HEK293 (cell line): ENCODE data around the gene CENPB.

Experiments used
- ZNF843 ChIP-seq: fragments of 450-650 bp; formaldehyde crosslinking; IDR thresholded peaks from 2 replicates; pipeline ENCODE4 v1.5.1; 2016; ENCODE audit warnings: missing biosample characterization, missing genetic modification characterization
- TF ChIP-seq, protein P1 (sequence below): fragments of 450-650 bp; formaldehyde crosslinking; IDR thresholded peaks from 2 replicates; pipeline ENCODE4 v1.5.1; 2016; ENCODE audit warnings: missing biosample characterization, missing genetic modification characterization
- TF ChIP-seq, protein P2 (sequence below): fragments of 450-650 bp; formaldehyde crosslinking; IDR thresholded peaks from 2 replicates; pipeline ENCODE4 v1.5.1; 2016; ENCODE audit warnings: missing biosample characterization, missing genetic modification characterization
- TF ChIP-seq, protein P3 (sequence below): fragments of 450-650 bp; formaldehyde crosslinking; IDR thresholded peaks from 2 replicates; pipeline ENCODE4 v1.5.1; 2016; ENCODE audit warnings: missing biosample characterization, missing genetic modification characterization
- TF ChIP-seq, protein P4 (sequence below): fragments of 450-650 bp; formaldehyde crosslinking; IDR thresholded peaks from 2 replicates; pipeline ENCODE4 v1.5.1; 2016; ENCODE audit warnings: missing biosample characterization, missing genetic modification characterization

GRCh38 chr20:3757268-3757667 lies 29.3 kb downstream of the CENPB start:
- TF ChIP-seq, protein P1, sequence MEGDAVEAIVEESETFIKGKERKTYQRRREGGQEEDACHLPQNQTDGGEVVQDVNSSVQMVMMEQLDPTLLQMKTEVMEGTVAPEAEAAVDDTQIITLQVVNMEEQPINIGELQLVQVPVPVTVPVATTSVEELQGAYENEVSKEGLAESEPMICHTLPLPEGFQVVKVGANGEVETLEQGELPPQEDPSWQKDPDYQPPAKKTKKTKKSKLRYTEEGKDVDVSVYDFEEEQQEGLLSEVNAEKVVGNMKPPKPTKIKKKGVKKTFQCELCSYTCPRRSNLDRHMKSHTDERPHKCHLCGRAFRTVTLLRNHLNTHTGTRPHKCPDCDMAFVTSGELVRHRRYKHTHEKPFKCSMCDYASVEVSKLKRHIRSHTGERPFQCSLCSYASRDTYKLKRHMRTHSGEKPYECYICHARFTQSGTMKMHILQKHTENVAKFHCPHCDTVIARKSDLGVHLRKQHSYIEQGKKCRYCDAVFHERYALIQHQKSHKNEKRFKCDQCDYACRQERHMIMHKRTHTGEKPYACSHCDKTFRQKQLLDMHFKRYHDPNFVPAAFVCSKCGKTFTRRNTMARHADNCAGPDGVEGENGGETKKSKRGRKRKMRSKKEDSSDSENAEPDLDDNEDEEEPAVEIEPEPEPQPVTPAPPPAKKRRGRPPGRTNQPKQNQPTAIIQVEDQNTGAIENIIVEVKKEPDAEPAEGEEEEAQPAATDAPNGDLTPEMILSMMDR (tag by site-specific recombination): no peak
- TF ChIP-seq, protein P2, sequence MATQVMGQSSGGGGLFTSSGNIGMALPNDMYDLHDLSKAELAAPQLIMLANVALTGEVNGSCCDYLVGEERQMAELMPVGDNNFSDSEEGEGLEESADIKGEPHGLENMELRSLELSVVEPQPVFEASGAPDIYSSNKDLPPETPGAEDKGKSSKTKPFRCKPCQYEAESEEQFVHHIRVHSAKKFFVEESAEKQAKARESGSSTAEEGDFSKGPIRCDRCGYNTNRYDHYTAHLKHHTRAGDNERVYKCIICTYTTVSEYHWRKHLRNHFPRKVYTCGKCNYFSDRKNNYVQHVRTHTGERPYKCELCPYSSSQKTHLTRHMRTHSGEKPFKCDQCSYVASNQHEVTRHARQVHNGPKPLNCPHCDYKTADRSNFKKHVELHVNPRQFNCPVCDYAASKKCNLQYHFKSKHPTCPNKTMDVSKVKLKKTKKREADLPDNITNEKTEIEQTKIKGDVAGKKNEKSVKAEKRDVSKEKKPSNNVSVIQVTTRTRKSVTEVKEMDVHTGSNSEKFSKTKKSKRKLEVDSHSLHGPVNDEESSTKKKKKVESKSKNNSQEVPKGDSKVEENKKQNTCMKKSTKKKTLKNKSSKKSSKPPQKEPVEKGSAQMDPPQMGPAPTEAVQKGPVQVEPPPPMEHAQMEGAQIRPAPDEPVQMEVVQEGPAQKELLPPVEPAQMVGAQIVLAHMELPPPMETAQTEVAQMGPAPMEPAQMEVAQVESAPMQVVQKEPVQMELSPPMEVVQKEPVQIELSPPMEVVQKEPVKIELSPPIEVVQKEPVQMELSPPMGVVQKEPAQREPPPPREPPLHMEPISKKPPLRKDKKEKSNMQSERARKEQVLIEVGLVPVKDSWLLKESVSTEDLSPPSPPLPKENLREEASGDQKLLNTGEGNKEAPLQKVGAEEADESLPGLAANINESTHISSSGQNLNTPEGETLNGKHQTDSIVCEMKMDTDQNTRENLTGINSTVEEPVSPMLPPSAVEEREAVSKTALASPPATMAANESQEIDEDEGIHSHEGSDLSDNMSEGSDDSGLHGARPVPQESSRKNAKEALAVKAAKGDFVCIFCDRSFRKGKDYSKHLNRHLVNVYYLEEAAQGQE (tag by site-specific recombination): no peak
- TF ChIP-seq, protein P3, sequence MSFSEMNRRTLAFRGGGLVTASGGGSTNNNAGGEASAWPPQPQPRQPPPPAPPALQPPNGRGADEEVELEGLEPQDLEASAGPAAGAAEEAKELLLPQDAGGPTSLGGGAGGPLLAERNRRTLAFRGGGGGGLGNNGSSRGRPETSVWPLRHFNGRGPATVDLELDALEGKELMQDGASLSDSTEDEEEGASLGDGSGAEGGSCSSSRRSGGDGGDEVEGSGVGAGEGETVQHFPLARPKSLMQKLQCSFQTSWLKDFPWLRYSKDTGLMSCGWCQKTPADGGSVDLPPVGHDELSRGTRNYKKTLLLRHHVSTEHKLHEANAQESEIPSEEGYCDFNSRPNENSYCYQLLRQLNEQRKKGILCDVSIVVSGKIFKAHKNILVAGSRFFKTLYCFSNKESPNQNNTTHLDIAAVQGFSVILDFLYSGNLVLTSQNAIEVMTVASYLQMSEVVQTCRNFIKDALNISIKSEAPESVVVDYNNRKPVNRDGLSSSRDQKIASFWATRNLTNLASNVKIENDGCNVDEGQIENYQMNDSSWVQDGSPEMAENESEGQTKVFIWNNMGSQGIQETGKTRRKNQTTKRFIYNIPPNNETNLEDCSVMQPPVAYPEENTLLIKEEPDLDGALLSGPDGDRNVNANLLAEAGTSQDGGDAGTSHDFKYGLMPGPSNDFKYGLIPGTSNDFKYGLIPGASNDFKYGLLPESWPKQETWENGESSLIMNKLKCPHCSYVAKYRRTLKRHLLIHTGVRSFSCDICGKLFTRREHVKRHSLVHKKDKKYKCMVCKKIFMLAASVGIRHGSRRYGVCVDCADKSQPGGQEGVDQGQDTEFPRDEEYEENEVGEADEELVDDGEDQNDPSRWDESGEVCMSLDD (tag by site-specific recombination): no peak
- TF ChIP-seq ZNF843 (tag by site-specific recombination): no peak
- TF ChIP-seq, protein P4, sequence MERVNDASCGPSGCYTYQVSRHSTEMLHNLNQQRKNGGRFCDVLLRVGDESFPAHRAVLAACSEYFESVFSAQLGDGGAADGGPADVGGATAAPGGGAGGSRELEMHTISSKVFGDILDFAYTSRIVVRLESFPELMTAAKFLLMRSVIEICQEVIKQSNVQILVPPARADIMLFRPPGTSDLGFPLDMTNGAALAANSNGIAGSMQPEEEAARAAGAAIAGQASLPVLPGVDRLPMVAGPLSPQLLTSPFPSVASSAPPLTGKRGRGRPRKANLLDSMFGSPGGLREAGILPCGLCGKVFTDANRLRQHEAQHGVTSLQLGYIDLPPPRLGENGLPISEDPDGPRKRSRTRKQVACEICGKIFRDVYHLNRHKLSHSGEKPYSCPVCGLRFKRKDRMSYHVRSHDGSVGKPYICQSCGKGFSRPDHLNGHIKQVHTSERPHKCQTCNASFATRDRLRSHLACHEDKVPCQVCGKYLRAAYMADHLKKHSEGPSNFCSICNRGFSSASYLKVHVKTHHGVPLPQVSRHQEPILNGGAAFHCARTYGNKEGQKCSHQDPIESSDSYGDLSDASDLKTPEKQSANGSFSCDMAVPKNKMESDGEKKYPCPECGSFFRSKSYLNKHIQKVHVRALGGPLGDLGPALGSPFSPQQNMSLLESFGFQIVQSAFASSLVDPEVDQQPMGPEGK (tag by site-specific recombination): no peak
